HG02571 (cell line): ENCODE measurements around the gene POU2F3.

Source experiments
- ATAC-seq: cut with Tn5 transposase; IDR thresholded peaks from one replicate; pipeline ENCODE4 v1.9.1; 2021; ENCODE audit warnings: mild to moderate bottlenecking, moderate library complexity; ENCODE audit not compliant: unreplicated experiment

The POU2F3 gene

DNA sequence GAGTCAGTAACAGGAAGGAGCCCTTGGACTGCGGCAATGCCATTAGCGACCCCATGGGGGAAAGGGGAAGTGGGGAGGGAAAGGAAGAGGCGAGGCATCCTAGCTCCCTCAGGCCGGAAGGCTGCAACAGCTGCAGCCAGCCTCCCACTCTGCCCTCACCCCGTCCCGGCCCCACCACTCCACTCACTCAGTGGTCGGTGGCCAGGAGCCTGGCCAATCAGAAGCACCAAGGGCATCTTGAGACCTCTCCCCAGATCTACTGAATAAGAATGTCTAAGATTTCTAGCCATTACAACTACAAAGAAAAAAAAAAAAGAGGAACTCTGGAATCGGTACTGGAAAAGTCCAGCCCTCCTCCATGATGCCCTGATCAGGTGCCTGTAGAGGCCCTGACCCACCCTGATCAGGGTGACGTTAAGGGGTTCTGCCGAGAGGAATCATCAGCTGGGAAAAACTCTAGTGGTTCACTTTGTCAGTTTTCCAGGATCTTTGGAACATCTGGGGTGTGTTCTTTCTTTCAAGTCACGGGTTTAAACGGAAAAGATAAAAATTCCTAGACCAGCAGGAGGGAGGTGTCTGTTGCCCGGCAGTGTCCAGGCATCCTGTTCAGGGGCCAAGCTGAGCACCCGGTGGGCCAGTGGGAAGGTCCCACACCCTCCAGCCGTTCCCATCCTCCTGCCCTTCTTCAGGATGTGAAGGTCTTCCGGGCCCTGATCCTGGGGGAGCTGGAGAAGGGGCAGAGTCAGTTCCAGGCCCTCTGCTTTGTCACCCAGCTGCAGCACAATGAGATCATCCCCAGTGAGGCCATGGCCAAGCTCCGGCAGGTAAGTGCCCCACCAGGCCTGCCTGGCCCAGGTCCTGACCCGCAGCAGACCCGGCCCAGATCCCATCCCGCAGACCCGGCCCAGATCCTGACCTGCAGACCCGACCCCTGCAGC, 14.7 kb upstream of the POU2F3 start:
- no peak for ATAC-seq

DNA sequence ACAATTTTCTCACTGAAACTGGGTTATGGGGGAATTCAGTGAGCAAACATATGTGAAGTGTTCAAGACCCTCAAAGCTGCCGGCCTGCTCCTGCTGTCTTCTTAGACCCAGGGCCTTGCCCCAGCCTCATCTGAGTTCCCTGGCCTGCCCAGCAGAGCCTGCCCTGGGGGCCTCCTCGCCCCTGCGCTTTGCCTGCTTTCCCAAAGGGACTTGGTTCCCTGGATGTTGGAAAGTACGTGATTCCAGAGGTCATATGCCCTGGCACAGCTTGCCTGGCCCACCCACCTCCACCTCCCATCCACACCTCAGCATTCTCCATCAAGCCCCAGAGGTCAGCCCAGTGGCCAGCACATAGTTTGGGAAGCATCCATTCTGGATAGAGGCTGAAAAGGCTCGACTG, 13.7 kb upstream of the POU2F3 start:
- no peak for ATAC-seq

DNA sequence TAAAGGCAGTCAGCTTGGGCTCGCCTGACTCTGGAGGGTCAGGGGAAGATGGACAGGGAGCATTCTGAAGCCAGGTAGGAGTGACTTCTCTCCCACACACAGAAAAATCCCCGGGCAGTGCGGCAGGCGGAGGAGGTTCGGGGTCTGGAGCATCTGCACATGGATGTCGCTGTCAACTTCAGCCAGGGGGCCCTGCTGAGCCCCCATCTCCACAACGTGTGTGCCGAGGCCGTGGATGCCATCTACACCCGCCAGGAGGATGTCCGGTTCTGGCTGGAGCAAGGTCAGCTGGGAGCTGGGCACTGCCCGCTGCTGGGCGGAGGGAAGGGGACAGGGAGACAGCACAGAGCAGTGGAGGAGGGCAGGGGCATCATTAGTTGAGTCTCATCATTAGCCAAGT, 13.2 kb upstream of the POU2F3 start:
- ATAC-seq = no peak

DNA sequence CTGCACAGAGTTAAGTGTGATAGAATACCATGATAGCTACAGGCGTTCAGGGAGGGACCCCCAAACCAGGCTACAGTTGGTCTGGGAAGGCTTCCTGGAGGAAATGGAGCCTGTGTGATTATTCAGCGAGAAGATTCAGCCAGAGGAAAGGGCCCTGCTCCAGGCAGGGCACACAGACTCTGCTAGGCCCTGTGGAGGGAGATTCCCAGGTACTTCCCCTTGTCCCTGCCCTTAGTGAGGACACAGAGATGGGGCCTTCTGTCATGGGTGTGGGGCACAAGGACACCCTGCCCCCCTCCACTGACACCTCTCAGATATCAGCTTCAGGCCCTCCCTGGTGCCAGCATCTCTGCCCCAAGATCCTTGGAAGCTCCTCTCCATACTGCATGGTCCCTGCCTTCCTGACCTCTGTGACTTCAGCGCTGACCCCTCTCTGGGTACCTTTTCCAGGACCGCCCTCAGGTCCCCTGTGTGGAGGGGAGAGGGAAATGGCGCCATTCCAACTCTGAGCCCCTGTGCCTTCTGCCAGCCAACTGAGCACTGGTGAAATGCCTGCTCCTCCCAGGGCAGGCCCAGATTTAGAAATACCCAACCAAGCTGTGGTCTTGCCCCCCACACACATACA, 12.6 kb upstream of the POU2F3 start:
- ATAC-seq = no peak

DNA sequence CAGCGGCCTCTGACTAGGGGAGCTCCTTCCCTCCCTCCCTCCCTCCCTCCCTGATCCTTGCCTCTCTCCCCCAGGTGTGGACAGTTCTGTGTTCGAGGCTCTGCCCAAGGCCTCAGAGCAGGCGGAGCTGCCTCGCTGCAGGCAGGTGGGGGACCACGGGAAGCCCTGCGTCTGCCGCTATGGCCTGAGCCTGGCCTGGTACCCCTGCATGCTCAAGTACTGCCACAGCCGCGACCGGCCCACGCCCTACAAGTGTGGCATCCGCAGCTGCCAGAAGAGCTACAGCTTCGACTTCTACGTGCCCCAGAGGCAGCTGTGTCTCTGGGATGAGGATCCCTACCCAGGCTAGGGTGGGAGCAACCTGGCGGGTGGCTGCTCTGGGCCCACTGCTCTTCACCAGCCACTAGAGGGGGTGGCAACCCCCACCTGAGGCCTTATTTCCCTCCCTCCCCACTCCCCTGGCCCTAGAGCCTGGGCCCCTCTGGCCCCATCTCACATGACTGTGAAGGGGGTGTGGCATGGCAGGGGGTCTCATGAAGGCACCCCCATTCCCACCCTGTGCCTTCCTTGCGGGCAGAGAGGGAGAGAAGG, 11.1 kb upstream of the POU2F3 start:
- no peak for ATAC-seq

DNA sequence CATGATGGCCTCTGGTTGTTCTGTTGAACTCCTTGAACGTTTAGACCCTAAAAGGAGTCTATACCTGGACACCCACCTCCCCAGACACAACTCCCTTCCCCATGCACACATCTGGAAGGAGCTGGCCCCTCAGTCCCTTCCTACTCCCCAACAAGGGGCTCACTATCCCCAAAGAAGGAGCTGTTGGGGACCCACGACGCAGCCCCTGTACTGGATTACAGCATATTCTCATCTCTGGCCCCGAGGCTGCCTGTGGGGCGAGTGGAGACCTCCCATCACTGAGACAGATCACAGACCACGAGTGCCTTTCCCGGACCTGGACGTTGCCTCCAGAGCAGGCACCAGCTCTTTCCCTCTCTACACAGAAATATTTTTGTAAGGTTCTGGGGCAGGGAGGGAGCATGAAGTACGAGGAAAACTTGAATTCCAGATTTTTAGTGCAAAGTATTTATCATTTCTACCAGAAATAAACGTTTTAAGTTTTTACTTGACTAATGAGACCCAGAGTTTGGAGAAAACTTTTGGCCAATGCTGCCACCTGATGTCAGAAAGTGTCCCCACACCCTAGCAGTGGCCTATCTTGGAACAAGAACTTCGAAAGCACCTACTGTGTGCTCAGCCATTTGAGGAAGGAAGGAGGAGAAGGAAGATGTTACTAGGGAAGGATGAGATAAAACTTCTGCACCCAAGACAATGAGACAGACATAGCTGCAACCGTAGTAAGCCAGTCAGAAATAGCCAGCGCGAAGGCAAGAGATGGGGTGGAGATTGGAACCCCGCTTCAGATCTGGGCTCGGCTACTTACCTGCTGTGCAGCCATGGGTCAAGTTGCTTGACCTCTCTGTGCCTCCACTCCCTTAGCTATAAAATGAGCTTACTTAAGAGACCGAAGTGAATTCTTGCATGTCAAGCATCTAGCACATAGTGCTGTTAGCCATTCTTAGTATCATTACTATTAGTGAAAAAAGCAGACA, 10.2 kb upstream of the POU2F3 start:
- no peak for ATAC-seq

DNA sequence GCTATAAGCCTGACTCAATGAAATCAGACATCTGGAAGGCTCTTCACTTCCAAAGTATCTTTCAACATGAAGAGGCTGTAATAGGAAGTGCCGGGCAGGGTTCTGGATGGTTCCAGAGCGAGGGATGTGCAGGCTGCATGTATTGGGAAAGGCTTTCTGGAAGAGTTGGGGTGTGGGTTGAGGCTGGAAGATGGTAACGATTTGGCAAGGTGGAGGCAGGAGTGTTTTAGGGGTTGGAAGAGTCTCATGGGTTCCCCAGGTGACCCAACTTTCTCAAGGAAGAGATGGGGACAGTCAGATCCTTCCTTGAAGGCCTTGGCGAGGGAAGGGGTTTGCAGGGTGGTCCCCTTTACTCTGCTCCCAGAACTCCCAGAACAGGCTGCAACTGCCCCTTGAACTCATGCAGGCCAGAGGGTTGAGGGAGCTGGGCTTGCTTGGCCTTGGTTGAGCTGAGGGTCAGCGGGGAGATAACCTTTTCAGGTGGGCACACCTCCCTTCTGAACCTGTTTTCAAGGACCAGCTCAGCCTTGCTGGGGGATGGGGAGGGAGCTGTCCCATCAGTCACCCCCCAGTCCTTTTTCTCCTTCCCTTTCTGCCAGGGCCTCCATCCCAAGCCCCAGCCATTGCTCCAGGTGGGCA, 9.4 kb upstream of the POU2F3 start:
- ATAC-seq = no peak

DNA sequence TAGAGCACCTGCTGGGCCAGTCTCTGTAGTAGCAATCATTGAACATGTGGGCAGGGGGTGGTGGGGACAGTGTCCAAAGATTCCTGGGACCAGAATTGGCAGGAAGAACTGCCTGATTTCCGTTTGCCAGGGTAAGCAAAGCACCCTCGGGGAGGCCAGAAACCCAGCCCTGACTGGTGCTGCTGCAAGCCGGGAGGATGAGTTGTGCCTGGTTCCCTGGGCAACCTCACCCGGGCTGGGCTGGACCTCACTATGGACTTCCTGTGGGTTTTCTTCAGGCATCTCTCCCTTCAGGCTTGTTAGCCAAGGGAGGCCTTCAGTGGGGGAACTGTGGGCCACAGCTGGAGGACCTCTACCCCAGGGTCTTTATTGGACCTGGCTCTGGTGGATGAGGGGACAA, 8.0 kb upstream of the POU2F3 start:
- ATAC-seq = no peak

DNA sequence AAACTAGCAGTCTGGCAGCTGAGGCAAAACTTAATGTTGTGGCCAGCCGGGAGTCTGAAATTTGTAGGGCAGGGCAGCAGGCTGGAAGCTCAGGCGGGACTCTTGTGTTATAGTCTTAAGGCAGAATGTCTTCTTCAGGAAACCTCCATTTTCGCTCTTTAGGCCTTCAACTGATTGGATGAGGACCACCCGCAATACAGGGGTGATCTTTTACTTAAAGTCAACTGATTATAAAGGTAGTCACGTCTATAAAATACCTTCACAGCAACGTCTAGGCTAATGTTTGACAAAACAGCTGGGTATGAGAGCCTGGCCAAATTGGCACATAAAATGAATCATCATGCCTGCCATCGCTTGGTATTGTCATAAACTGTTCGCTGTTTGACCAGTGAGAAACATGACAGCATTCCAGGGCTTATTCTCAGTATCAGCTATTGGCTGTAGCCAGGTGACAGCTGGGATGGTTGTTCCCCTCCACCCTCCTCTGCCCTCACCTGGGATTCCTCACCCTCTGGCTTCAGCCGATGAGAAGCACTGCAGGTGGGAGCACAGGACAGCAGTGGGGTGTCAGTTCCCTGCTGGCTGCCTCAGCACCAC, 6.6 kb upstream of the POU2F3 start:
- no peak for ATAC-seq

DNA sequence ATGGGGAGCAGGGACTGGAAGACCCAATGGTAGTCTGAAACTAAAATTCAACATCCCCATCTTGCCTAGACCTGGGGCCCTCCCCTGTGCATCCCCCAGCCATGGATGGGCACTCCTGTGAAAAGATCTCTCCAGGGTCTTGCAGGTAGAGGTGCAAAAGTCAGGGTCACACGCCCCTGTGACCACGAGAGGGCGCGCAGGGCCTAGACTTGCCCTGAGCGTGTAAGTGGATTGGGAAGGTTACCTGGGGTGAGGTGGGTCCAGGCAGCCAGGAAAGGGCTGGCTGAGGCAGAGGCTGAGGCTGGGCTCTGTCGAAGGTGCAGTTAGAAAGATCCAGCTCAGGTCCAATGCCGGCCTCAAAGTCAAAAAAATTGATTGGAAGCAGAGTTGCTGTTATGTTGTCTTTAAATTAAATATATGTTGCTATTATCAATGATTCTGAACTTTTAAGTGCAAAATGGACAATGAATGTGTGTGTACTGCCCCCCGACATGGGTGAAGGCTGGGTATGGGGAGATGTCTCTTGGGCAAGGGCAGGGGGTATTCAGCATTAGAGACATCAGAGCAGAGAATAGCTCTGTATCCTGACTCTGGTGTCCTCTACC, 4.8 kb upstream of the POU2F3 start:
- ATAC-seq = no peak

DNA sequence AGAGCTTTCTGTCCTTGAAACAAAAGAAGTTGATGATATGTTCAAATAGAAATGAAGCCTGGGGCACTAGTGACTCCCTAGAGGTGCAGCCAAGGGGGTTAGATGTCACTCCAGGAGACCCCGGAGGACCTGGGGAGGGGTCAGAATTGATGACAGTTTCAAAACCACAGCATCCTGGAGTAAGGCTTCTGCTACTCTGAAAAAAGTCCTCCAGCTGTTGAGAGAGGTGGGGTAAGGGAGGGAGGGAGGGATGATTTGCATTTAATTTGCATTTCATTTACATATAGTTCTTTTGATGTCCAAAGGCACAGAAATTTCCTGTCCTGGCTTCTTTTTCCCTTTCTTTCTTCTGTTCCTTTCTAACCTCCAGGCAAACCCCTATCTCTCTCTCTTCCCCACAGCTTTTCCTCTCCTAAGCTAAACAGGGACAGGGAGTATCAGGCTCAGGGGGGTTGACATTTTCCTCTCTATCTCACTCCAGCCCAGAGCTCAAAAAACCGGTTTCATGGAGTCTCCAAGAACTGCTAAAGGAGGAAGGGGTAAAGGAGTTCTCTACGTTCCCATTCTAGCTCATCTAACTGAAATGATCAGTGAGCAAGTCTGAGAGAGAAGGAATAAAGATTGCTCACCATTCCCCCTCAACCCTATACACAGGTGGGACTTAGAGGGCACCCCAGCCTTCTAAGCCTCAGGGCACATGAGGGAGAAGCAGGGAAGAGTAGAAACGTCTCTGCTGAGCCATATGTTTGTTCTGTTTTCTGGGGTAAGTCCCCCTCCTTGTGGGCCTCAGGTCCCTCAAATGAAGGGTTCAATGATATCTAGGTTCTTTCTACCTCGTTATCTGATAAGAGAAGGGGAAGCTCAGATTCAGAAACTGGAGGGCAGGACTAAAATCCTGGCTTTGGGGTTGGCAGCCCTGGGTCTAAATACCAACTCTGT, 3.5 kb upstream of the POU2F3 start:
- ATAC-seq = no peak

DNA sequence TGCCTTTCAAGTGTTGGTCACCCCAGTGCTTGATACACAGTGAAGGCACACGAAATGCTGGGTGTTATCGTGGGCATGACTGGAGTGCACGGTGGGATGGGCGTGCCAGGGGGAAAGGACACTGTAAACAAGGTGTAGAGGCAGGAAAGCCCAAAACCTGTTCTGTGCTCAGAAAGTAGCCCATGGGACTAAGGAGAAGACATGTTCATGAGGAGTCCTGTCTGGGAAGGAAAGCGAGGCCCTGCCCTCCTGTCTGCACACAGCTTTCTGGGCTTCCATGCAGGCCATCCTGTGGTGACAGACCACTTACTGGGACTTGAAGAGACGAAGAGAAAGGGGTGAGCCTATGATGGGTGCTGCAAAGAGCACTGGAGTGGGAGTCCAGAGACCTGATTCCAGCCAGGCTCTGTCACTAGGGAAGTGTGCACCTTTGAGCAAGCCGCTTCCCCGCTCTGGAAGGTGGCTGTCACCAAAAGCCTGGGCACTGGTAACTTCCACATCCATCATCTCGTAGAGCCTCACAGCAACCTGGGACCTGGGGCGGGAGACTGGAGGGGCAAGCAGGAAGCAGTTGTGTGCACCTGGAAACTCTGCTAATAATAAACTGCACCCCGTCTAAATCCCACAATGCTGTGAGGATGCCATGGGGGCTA, 846 bp upstream of the POU2F3 start:
- ATAC-seq = no peak

DNA sequence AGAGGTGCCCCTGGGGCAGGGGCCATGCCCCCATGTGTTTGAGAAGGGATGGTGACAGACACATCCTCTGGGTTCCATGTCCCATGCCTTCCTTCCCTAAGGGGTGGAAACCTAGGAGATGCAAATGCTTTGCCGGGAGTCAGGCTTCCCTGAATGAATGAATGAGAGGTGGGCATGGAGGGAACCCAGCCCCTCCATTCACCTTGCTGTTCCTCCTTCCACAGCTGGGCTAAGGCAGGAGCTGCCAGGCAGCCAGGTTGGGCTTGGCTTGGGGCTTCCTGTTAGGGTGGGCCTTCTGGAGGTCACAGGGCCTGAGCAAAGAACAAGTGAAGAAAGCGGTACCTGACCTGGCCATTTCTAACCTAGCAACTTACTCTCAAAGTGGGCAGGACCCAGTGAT, 926 bp downstream of the POU2F3 start:
- no peak for ATAC-seq

DNA sequence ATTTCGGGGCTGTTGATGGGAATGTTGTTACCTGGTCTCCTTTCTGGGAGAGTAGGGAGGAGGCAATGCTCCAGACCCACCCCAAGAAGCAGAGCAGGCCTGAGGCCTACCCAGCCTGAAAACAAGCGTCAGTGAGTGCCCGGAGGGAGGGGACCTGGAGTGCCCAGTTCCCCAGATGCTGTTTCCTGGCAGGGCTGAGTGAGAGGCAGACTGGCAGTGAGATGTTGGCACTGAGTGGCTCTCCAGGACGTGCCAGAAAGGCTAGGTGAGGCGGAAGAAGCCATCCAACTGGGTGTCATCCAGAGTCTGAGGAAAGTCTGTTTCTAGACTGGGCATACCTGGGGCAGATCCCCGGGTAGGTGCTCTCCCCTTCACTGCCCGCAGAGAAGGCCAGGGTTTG, 1.3 kb downstream of the POU2F3 start:
- ATAC-seq = no peak

DNA sequence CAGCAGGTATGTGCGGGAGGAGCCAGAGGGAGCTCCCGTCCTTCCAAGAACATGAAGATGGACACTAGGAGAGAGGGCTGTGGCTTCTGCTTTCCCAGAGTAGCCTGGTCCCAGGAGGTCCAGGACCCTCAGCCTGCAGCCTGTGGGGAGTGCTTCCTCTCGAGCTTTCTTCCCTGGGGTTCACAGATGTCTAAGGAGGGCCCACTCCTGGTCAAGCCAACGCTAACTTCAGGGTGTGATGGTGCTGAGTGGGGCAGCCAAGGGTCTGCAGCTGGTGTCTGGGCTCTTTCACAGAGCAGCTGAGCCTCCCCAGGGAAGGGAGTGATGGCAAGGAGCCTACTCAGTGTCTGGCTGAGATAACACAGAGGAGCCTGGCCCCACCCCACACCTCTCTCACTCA, 3.3 kb downstream of the POU2F3 start:
- no peak for ATAC-seq

DNA sequence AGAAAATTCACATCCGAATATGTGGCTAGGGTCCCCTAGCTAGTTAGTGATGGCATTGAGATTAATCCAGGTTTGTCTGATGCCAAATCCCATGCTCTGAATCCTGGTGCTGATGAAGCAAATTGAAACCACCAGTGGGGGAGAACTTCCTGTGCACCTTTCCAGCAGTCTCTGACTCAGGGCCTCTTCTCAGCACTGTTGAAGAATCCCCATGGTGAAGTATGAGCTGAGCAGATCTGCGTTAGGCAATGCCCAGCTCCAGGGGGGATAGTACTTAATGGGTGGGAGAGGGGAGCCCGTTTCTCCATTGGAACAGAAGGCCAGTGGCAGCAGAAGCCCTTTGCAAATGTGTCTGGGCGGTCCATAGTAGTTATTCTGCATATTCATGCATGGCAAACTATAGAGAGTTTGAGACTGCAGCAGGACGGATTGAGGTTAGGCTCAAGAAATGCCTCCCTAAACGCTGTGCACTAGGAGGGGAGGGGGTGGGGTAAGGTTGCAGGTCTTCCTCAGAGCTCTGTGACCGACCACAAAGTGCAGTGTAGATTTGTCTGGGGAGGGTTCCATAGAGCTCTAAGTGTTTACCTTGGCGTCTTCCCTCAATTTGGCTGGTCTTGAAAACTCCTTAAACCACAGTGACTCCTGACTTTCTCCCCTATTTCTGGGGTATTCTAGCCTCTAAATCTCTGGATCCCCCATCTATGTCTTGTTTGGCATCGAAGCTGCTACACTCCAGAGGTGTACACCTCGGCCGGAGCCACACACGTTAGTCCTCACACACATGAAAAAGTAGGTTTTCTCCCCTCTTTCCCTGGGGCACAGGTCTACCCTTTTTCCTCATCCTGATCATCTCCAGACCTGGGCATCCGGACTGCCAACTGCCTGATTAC, 4.8 kb downstream of the POU2F3 start:
- no peak for ATAC-seq

DNA sequence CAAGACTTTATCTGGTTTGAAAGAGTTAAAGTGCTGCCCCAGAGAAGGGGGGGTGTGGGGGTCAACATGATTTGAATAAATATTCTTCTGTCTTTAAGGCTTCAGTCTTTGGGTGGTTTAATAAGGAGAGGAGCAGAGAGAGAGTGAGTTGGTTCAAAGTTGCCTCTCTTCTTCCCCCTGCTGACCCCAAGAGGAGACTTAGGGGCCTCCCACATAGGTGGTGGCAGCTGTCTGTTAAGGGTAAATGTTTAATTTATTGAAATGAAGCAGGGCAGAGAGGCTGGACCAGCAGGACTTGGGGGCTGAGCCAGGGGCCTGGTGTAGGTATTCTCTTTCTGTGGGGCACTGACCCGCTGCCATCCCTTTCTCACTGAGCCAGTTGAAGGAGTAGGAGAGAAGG, 5.5 kb downstream of the POU2F3 start:
- ATAC-seq = no peak
